ENCODE measurements around the gene RALA.
"Not testable (repeated sequence)": the region's sequence is repeated elsewhere in the genome, so short reads cannot be mapped to it uniquely, and the experiment has no call there.

The RALA gene

DNA sequence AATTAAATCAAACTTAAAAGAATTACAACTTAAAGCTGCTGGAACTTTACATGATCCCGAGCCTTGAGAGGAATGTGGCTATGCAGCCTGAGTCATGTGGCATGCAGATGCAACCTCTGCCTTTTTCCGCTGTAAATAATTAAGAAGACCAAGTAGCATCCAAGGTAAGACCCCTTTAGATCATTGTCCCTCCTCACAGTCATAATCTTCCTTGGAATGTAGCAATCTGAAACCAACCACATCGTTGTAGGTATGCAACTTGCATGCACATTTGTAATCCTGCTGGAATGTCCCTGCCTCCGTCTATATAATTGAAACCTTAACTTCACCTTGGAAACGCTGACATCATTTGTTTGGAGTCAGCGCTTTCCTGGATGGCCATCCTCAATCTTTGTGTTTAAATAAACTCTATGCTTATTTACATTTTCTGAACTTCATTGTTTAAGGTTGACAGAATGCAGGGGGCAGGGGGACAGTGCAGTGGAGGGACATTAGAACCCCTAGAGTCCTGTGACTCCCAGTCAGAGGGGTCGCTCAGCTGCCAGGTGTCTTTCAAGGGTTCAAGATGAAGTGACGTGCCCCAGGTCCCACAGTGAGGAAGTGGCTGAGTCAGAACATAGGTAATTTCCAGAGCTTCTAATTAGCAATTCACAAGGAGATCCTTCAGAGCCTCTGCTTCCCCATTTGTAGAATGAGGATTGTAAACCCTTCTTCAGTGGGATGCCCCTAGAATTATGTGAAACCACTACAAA, 110.7 kb downstream of the RALA start:
- peak; percentile 41 to 78 for DNase-seq

DNA sequence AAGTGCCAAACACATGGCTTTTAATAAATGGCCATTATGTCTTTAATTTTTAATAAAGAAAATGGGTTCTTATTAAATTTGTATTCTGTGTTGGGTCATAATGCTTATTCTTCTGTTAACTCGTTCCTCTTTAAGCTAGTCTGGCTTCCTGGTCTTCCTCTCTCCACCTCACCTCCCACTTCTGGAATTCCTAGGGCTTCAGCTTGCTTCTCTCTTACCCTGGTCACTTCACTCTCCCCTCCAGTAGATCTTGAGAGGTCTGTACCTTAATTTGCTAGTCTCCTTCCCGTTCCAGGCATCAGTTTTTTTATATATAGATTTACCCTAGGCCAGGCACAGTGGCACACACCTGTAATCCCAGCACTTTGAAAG, 111.2 kb downstream of the RALA start:
- DNase-seq: no peak

DNA sequence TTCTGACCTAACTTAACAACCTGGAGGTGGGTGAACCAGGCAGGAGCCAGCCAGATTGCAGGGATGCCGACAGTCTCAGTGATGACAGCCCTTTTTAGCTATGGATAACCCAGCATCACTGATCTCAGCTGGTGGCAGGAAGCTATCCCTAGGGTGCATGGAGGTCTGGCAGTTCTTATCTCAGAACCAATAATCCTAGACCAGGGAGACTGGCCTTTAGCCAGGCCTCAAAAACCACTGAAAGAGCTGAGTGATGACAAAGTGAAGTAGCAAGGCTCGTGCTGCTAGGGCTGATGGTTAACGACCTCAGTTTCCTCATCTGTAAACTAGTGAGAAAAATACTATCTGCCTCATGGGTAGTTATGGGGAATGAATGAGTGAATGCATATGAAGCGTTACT, 112.5 kb downstream of the RALA start:
- DNase-seq: no peak

GRCh38 chr7:39741942-39742623, 118.7 kb downstream of the RALA start:
- peak; percentile 70 to 84 for DNase-seq

DNA sequence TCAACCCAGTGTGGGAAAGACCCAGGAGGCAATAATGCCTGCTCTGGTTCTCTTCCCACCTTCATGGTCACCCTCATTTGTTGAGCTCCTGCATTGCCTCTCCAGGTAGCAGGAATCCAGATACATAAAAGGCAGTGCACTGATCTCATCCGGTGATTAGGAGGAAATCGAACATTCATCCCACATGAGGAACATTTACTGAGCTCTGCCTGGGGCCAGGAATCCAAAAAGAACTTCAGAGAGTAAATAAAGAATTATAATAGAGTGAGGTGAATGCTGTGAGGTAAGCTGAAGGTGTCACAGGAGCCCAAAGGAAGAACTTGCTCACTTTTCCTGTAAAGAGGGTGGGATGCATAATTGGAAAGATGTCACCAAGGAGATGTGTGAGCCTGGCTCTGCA, 121.2 kb downstream of the RALA start:
- DNase-seq: no peak

DNA sequence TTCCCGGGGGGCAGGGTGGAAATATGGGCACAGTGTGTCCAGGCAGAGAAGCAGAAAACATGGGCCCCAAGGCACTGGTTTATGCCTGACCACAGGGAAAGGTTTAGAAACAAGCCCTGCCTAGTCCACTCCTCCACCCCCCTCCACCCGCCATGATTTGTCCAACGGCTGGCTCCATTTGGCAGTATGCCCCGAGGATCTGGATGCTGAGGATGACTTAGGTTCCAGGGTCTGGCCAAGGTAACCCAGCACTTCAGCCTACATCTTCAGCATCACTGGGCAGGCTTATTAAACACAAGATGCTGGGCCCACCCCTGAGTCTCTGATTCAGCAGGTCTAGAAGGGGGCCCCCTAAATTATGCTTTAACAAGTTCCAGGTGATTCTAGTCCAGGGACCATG, 121.9 kb downstream of the RALA start:
- no peak for DNase-seq

GRCh38 chr7:39746103-39746819, 122.9 kb downstream of the RALA start:
- peak; percentile 44 to 81 for DNase-seq

DNA sequence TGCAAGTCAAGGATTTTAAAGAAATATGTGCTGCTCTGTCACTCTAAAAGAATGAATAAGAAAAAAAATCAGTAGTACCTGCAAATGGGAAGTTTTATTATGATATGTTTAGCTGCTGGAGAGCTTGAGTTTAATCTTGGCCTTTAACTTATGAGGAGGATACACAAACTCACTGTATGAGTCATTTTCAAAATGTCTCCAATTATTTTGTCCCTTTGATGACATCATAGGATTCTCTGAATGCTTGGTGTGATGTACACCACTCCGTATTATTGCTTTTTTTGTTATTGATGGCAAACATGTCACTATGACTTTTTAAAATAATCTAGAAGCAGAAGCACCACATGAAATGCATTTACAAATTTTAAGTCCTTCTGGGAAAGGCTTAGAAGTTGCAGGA, 125.8 kb downstream of the RALA start:
- no peak for DNase-seq

DNA sequence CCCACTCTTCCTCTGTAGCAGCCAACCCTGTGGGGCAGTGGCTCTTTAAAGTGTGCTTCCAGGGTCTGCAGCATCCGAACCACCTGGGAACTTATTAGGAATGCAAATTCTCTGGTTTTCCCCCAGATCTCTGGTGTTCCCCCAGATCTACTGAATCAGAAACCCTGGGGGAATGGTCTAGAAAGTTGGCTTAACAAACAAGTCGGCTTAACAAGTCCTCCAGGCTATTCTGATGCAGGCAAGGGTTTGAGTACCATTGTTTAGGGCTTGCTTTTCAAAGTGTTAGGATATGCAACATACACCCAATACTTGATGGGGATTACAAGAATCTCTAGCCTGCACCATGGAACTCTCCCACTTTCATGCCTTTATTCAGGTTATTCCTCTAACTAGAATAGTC, 126.3 kb downstream of the RALA start:
- no peak for DNase-seq

DNA sequence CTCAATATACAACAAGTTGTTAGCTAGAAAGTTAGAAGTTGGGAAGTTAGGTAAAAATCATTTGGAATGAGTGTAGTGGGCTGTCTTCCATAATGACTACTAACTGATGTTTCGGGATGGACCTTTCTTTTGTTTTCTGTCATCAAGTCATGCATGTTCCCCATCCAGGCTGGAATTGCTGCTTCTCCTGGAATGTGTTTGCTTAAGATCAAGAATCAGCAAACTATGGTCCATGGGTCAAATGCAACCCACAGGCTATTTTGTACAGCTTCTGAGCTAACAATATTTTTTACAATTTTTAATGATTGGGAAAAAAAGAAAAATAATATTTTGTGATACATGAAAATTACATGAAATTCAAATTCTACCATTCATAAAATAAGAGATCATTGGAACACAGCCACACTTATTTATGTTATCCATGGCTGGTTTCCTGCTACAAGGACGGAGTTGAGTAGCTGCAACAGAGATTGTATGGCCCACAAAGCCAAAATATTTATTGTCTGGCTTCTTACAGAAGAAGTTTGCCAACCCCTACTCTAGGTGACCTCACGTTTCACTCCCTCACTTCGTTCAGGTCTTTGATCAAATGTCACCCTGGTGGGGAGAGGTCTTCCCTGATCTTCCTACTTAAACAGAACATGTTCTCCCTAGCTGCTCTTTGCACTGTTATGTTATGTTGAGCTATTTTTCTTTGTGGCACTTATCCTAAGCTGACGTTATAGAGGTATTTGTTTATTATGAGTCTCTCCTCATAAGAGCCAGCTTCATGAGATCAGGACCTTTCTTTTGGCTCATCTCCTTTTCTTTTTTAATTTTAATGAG, 127.1 kb downstream of the RALA start:
- no peak for DNase-seq

DNA sequence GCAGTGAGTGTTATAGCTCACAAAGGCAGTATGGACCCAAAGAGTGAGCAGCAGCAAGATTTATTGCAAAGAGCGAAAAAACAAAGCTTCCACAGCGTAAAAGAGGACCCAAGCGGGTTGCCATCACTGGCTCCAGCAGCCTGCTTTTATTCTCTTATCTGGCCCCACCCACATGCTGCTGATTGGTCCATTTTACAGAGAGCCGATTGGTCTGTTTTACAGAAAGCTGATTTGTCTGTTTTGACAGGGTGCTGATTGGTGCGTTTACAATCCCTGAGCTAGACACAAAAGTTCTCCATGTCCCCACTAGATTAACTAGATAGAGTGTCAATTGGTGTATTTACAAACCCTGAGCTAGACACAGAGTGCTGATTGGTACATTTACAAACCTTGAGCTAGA, 129.9 kb downstream of the RALA start:
- DNase-seq: not testable (repeated sequence)

GRCh38 chr7:39753823-39754325, 130.5 kb downstream of the RALA start:
- no peak for DNase-seq

DNA sequence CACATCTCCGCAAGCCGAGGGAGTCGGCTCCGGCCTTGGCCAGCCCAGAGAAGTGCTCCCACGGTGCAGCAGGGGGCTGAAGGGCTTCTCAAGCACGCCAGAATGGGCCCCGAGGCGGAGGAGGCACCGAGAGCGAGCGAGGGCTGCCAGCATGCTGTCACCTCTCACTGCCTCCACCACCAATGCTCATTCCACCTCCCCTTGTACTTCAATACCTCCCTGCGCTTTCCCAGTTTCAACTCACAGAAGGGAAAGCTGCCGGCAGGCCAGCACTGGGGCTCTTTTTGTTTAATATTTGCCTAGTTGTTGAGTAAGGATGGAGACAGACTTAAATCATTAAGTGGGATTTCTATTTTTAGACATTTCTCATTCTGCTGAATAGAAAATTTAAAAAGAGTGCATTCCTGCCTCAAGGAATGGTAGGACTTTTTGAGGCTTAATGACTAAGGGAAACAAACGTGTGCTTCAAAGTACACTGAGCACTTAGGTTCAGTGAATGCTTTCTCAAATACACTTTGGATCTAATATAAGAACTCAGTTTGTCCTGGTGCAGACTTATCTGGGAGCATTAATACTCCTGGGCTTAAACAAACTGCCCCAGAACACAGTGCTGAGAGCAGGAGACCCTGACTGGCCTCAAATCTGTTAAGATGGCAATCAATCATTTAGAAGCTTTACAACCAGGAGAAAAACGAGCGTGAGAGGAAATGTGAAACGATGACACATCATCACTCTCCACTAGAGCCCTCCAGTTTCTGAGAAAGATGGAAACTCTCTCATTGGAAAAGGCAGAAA, 131.2 kb downstream of the RALA start:
- no peak for DNase-seq

- DNase-seq: no peak
Measured at GRCh38 chr7:39757604-39758003, 134.2 kb downstream of the RALA start.
